PC-9 (cell line): ENCODE measurements around the gene BTBD1. TPM values are rescaled to one million over a fixed set of nuclear protein-coding genes. Genes with fewer than 3 reads are reported as not detected.

Experiments
- BruUV-seq: library from RNA; stranded (reverse); fragments of 400-500 nt; replicated peaks from 2 replicates; lab custom pipeline; 2021; lab: Mats Ljungman, UMichigan
- CTCF ChIA-PET: fragments of 300-600 bp; sonication (Branson Sonifier 250); formaldehyde crosslinking; loops from one replicate; lab custom pipeline; 2022; ENCODE audit warnings: antibody characterized with exemption; lab: Charles Lee
- POLR2A ChIA-PET: fragments of 300-600 bp; sonication (Branson Sonifier 250); formaldehyde crosslinking; loops from one replicate; lab custom pipeline; 2022; ENCODE audit warnings: antibody characterized with exemption; ENCODE audit not compliant: unreplicated experiment; lab: Charles Lee
- DNase-seq, 2 experiments: peaks; one replicate each; pipeline versions ENCODE4 v3.0.0 to v3.0.0-alpha.2; 2015 to 2022; ENCODE audit warnings: mixed read lengths in 1 of 2
- H2AFZ ChIP-seq: fragments of 200-600 bp; sonication (generic); 2 replicates; pipeline ENCODE4 v1.8.1; 2017; ENCODE audit warnings: antibody characterized with exemption
- H3F3A ChIP-seq: fragments of 200-600 bp; sonication (generic); 2 replicates; pipeline ENCODE4 v1.8.1; 2017; ENCODE audit warnings: antibody characterized with exemption, mild to moderate bottlenecking, low read depth; ENCODE audit not compliant: insufficient read depth
- H3K27ac ChIP-seq: fragments of 200-600 bp; sonication (generic); 2 replicates; pipeline ENCODE4 v1.6.1; 2016; ENCODE audit warnings: mixed run types
- H3K27me3 ChIP-seq: fragments of 200-600 bp; sonication (generic); 2 replicates; pipeline ENCODE4 v1.6.1; 2016; ENCODE audit warnings: low read depth, mixed run types; ENCODE audit not compliant: insufficient read depth
- H3K36me3 ChIP-seq: fragments of 200-600 bp; sonication (generic); 2 replicates; pipeline ENCODE4 v1.6.1; 2016; ENCODE audit warnings: low read depth, mixed run types
- H3K4me1 ChIP-seq: fragments of 200-600 bp; sonication (generic); replicated peaks from 2 replicates; pipeline ENCODE4 v1.6.1; 2016; ENCODE audit warnings: mixed run types; ENCODE audit not compliant: insufficient read depth
- H3K4me2 ChIP-seq: fragments of 200-600 bp; sonication (generic); 2 replicates; pipeline ENCODE4 v1.6.1; 2017; ENCODE audit warnings: mixed run types
- H3K4me3 ChIP-seq: fragments of 200-600 bp; sonication (generic); 2 replicates; pipeline ENCODE4 v1.6.1; 2016; ENCODE audit warnings: mixed run types
- H3K79me2 ChIP-seq: fragments of 200-600 bp; sonication (generic); 2 replicates; pipeline ENCODE4 v1.6.1; 2017; ENCODE audit warnings: low read depth, mixed run types
- H3K9me2 ChIP-seq: fragments of 200-600 bp; sonication (generic); 2 replicates; pipeline ENCODE4 v1.8.1; 2017; ENCODE audit warnings: mild to moderate bottlenecking; ENCODE audit not compliant: insufficient read depth
- H3K9me3 ChIP-seq: fragments of 200-600 bp; sonication (generic); 2 replicates; pipeline ENCODE4 v1.8.1; 2016; ENCODE audit warnings: low read depth; ENCODE audit not compliant: insufficient read depth
- H4K20me1 ChIP-seq: fragments of 200-600 bp; sonication (generic); 2 replicates; pipeline ENCODE4 v1.8.1; 2017; ENCODE audit not compliant: insufficient read depth
- EZH2 ChIP-seq: fragments of 200-600 bp; sonication (generic); IDR thresholded peaks from 2 replicates; pipeline ENCODE4 v1.8.0; 2017; ENCODE audit warnings: antibody characterized with exemption, low read depth
- intact Hi-C: fragments of 100-400 bp; cut with micrococcal nuclease; formaldehyde crosslinking; loops from one replicate; pipeline ENCODE4 v1.10.0; 2022; ENCODE audit not compliant: unreplicated experiment
- total RNA-seq: library from RNA; stranded (reverse); gene quantifications from 2 replicates; pipeline ENCODE4 v1.2.3, GENCODE V29; 2021
- TF ChIP-seq, protein P1 (sequence below): fragments of 200-600 bp; sonication (generic); conservative IDR thresholded peaks from 2 replicates; pipeline ENCODE4 v1.6.1; 2017; ENCODE audit warnings: mixed run types, antibody characterized with exemption, mild to moderate bottlenecking, moderate library complexity

Gene BTBD1
- total RNA-seq, 1 experiment from 2014 or later, result 28.2 TPM

DNA sequence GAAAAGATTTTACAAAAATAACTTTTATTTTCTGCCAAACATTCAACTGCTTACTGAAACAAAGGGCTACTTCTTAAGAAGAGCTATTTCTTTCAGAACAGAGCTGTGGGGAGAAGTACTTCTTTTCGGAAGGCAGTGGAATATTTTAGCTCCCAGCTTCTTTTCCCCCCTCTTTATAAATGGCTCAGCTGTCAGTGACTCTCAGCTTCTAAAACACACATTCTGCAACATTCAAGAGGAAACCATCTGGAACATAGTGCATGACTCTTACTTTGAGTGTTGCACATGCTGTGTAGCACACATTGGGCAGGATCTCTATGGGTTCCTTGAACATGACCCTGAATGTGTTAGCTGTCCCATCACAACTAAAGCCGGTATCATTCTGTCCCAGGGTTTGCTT, 48.6 kb downstream of the BTBD1 start:
- H3K4me2 ChIP-seq, result no peak overlapping the region
- H3K4me1 ChIP-seq, result no peaks in the 10 kb centered on the region
- DNase-seq, result no peak
- peaks cover 19% of the 10 kb centered on the region; the same call in 1 of the 2 replicates for H3K36me3 ChIP-seq
- H4K20me1 ChIP-seq, result 0 out of 2 replicates have a peak, but pooled peaks cover 6% of the 10 kb centered on the region
- ChIA-PET POLR2A (interaction anchor here (0.6 kb wide), 1 partner anchor 268 kb away, joined by 5 read pairs; no protein-coding TSS in a partner anchor), CTCF (no interaction called here)
- no peaks in the 10 kb centered on the region for H3K9me3 ChIP-seq
- intact Hi-C loops, result no loop called here
- BruUV-seq, result no TSS peak
- H2AFZ ChIP-seq, result no peak overlapping the region
- no peak for TF ChIP-seq EZH2
- TF ChIP-seq, protein P1, sequence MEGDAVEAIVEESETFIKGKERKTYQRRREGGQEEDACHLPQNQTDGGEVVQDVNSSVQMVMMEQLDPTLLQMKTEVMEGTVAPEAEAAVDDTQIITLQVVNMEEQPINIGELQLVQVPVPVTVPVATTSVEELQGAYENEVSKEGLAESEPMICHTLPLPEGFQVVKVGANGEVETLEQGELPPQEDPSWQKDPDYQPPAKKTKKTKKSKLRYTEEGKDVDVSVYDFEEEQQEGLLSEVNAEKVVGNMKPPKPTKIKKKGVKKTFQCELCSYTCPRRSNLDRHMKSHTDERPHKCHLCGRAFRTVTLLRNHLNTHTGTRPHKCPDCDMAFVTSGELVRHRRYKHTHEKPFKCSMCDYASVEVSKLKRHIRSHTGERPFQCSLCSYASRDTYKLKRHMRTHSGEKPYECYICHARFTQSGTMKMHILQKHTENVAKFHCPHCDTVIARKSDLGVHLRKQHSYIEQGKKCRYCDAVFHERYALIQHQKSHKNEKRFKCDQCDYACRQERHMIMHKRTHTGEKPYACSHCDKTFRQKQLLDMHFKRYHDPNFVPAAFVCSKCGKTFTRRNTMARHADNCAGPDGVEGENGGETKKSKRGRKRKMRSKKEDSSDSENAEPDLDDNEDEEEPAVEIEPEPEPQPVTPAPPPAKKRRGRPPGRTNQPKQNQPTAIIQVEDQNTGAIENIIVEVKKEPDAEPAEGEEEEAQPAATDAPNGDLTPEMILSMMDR, result no peak
- peaks cover 13% of the 10 kb centered on the region; the same call in 1 of the 2 replicates for H3F3A ChIP-seq
- no peaks in the 10 kb centered on the region for H3K27me3 ChIP-seq
- no peak overlapping the region for H3K4me3 ChIP-seq
- H3K79me2 ChIP-seq, result no peaks in the 10 kb centered on the region
- no peak overlapping the region for H3K27ac ChIP-seq
- no peaks in the 10 kb centered on the region for H3K9me2 ChIP-seq

DNA sequence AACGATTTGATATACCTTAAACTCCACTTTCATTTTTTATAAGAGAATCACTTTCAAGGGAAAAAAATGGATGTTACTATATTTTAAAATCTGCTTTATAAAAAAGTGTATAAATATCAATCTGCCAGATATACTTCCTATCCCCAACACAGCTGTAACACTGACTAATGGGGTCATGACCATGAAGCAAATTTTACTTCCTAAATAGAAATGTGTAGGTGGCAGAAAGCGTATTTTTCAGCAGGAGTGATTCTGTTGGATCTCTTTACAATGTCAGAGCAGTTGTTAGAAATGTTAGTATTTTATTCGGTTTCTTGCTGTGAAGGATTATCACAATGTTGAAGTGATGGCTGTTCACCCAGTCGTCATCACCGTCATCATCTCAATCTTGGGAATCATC, 50.1 kb downstream of the BTBD1 start:
- H3K27ac ChIP-seq, result no peak overlapping the region
- intact Hi-C loops, result no loop called here
- H3K4me3 ChIP-seq, result no peak overlapping the region
- no peaks in the 10 kb centered on the region for H3K9me3 ChIP-seq
- peaks cover 13% of the 10 kb centered on the region; the same call in 1 of the 2 replicates for H3F3A ChIP-seq
- no TSS peak for BruUV-seq
- TF ChIP-seq, protein P1, result no peak
- TF ChIP-seq EZH2, result no peak
- no peaks in the 10 kb centered on the region for H3K9me2 ChIP-seq
- no peak overlapping the region for H3K4me2 ChIP-seq
- H4K20me1 ChIP-seq, result 0 out of 2 replicates have a peak, but pooled peaks cover 3% of the 10 kb centered on the region
- peaks cover 19% of the 10 kb centered on the region; the same call in 1 of the 2 replicates for H3K36me3 ChIP-seq
- no peak overlapping the region for H2AFZ ChIP-seq
- no peaks in the 10 kb centered on the region for H3K79me2 ChIP-seq
- ChIA-PET POLR2A (no interaction called here), CTCF (no interaction called here)
- H3K27me3 ChIP-seq, result no peaks in the 10 kb centered on the region
- DNase-seq, result no peak
- H3K4me1 ChIP-seq, result peaks cover 3% of the 10 kb centered on the region; the same call in 1 of the 2 replicates

GRCh38 chr15:83015361-83015760, 51.7 kb downstream of the BTBD1 start:
- H3K4me3 ChIP-seq, result no peak overlapping the region
- ChIA-PET POLR2A (no interaction called here), CTCF (interaction anchor here (0.6 kb wide), 1 partner anchor 450 kb away, joined by 3 read pairs; no protein-coding TSS in a partner anchor)
- peaks cover 9% of the 10 kb centered on the region for H3K4me1 ChIP-seq
- H3K36me3 ChIP-seq, result peaks cover 16% of the 10 kb centered on the region; the same call in 1 of the 2 replicates
- H3F3A ChIP-seq, result peaks cover 13% of the 10 kb centered on the region; the same call in 1 of the 2 replicates
- no peak for TF ChIP-seq EZH2
- H3K4me2 ChIP-seq, result no peak overlapping the region
- no TSS peak for BruUV-seq
- no peak overlapping the region for H2AFZ ChIP-seq
- DNase-seq, result no peak
- H4K20me1 ChIP-seq, result peaks cover 5% of the 10 kb centered on the region; the same call in 1 of the 2 replicates
- H3K27ac ChIP-seq, result no peak overlapping the region
- H3K27me3 ChIP-seq, result no peaks in the 10 kb centered on the region
- intact Hi-C loops, result no loop called here
- no peaks in the 10 kb centered on the region for H3K9me2 ChIP-seq
- peaks cover 9% of the 10 kb centered on the region for H3K79me2 ChIP-seq
- H3K9me3 ChIP-seq, result no peaks in the 10 kb centered on the region
